ENCODE measurements around the gene NHERF1.

NHERF1 gene

DNA sequence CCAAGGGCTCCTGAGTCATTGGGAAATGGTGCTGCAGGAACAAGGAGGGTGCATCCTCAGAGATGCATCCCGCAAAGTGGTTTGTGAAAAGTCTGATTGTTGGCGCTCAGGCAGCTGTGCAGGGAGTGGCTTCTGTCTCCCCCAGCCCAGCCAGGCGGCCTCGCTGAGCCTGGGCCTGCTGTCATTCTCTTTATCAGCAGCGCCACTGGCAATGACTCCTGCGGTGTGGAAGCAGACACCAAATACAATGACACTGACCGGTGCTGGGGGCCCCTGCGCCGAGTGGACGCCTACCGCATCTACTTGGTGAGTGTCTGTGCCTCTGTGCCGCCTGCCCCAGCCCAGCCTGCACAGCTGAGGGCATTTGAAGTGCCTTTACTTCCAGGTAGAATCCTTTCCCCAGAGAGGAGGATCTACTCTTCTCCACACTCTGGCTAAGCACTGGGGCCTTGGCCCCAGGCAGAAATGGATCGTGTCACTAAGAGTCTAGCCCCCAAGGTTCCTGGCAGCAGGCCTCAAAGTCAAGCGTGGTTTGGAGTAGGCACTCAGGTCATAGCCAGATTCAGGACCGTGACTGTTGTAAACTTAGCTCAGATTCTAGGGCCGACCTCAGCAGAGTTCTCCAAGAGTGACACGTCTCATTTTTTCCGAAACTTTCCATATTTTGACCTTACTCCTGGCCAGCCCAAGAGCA, 47.0 kb downstream of the NHERF1 start (continued):
- TF ChIP-seq, protein P1, sequence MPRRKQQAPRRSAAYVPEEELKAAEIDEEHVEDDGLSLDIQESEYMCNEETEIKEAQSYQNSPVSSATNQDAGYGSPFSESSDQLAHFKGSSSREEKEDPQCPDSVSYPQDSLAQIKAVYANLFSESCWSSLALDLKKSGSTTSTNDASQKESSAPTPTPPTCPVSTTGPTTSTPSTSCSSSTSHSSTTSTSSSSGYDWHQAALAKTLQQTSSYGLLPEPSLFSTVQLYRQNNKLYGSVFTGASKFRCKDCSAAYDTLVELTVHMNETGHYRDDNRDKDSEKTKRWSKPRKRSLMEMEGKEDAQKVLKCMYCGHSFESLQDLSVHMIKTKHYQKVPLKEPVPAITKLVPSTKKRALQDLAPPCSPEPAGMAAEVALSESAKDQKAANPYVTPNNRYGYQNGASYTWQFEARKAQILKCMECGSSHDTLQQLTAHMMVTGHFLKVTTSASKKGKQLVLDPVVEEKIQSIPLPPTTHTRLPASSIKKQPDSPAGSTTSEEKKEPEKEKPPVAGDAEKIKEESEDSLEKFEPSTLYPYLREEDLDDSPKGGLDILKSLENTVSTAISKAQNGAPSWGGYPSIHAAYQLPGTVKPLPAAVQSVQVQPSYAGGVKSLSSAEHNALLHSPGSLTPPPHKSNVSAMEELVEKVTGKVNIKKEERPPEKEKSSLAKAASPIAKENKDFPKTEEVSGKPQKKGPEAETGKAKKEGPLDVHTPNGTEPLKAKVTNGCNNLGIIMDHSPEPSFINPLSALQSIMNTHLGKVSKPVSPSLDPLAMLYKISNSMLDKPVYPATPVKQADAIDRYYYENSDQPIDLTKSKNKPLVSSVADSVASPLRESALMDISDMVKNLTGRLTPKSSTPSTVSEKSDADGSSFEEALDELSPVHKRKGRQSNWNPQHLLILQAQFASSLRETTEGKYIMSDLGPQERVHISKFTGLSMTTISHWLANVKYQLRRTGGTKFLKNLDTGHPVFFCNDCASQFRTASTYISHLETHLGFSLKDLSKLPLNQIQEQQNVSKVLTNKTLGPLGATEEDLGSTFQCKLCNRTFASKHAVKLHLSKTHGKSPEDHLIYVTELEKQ (tag by site-specific recombination; IDR thresholded peaks at IDR 0.05; ENCODE audit: borderline replicate concordance), result no peak

DNA sequence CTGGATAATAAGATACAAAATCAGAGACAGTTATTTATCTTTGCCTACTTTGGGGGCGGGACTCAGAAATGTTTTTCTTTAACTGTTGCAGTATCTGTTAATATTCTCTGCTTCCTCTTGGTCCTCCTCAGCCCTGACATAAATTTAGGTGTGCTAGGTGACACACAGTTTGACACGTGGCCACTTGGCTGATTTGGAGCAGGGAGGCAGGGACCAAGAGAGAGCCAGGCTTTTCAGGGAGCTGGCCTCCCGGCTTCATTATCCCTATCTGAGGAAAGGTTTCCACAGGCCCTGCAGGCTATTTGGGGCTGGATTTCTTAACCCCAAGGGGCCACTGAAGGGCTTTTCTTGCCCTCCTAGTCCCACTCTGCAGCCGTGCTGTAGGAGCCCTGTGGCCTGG, 47.8 kb downstream of the NHERF1 start:
- no peaks in the 10 kb centered on the region for H3K9me3 ChIP-seq (ENCODE audit: control insufficient read depth, insufficient read depth, low read depth, low read length)
- CTCF ChIA-PET, result interaction anchor here (0.5 to 10.9 kb wide), 4 partner anchors 51 to 161 kb away, joined by 3 to 338 read pairs (median 4); partner anchors contain the start of gene GRIN2C
- peaks cover 0 to 88% of the 10 kb centered on the region in 2 experiments; a peak in 2 of 3 replicates for H3K36me3 ChIP-seq (ENCODE audit: control insufficient read depth in 2 of 2, insufficient read depth in 1 of 2, low read length in 2 of 2)
- no peaks in the 10 kb centered on the region for H3K4me1 ChIP-seq (ENCODE audit: control insufficient read depth, insufficient read depth, low read length)
- TF ChIP-seq SP2 (tag by site-specific recombination; IDR thresholded peaks at IDR 0.05) (no peak), ZNF791 (tag by site-specific recombination; IDR thresholded peaks at IDR 0.05) (no peak), ZEB2 (tag by site-specific recombination; IDR thresholded peaks at IDR 0.05) (no peak), ZNF114 (tag by site-specific recombination; IDR thresholded peaks at IDR 0.05) (no peak), ZNF433 (tag by site-specific recombination; IDR thresholded peaks at IDR 0.05; ENCODE audit: low read depth) (no peak), SETDB1 (IDR thresholded peaks at IDR 0.05; ENCODE audit: insufficient read length, low read length) (no peak), ZNF311 (tag by site-specific recombination; IDR thresholded peaks at IDR 0.05; ENCODE audit: borderline replicate concordance) (no peak)
- H3K27ac ChIP-seq (ENCODE audit: extremely low read depth, low read depth, low read length), result no peak overlapping the region
- POLR2A ChIA-PET, result no interaction called here
- no peak overlapping the region for H3K4me3 ChIP-seq (ENCODE audit: low read depth, low read length)

DNA sequence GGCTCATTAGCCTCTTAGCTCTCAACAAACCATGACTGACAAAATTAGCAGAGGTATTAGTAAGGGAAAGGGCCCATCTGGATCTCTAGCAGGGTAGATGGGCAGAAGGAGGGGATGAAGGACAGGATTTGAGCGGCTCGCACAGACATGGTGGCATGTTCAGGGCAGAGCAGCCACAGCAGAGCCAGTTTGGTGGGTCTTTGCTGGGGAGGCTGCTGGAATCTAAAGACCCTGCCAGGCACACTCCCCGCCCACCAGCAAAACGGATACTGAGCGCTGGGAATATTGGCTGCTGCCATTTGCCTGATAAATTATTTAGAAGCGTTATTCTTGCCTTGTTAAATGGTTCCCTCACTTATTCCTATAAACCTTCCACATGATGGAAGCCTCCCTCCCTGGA, 48.4 kb downstream of the NHERF1 start:
- ChIA-PET CTCF (interaction anchor here (10.9 kb wide), 1 partner anchor 64 kb away, joined by 338 read pairs; the partner anchor contains the start of gene GRIN2C), POLR2A (no interaction called here)
- Histone ChIP-seq H3K9me3 (ENCODE audit: control insufficient read depth, insufficient read depth, low read depth, low read length) (no peaks in the 10 kb centered on the region), H3K4me1 (ENCODE audit: control insufficient read depth, insufficient read depth, low read length) (no peaks in the 10 kb centered on the region), H3K4me3 (ENCODE audit: low read depth, low read length) (no peak overlapping the region), H3K36me3 (ENCODE audit: control insufficient read depth in 2 of 2, insufficient read depth in 1 of 2, low read length in 2 of 2) (peaks cover 0 to 95% of the 10 kb centered on the region in 2 experiments; a peak in 2 of 3 replicates), H3K27ac (ENCODE audit: extremely low read depth, low read depth, low read length) (no peak overlapping the region)
- TF ChIP-seq ZNF155 (tag by site-specific recombination; IDR thresholded peaks at IDR 0.05) (no peak), KLF10 (tag by site-specific recombination; IDR thresholded peaks at IDR 0.05) (no peak), ZFP37 (tag by site-specific recombination; IDR thresholded peaks at IDR 0.05) (no peak), ZNF341 (tag by site-specific recombination; IDR thresholded peaks at IDR 0.05; ENCODE audit: low read depth) (no peak), ZNF785 (tag by site-specific recombination; IDR thresholded peaks at IDR 0.05) (no peak), ZSCAN30 (tag by site-specific recombination; IDR thresholded peaks at IDR 0.05) (no peak), HOXC10 (CRISPR knock-in tag; IDR thresholded peaks at IDR 0.05) (no peak)
- TF ChIP-seq, protein P2, sequence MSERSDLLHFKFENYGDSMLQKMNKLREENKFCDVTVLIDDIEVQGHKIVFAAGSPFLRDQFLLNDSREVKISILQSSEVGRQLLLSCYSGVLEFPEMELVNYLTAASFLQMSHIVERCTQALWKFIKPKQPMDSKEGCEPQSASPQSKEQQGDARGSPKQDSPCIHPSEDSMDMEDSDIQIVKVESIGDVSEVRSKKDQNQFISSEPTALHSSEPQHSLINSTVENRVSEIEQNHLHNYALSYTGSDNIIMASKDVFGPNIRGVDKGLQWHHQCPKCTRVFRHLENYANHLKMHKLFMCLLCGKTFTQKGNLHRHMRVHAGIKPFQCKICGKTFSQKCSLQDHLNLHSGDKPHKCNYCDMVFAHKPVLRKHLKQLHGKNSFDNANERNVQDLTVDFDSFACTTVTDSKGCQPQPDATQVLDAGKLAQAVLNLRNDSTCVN (tag by site-specific recombination; optimal IDR thresholded peaks at IDR 0.05), result no peak
- TF ChIP-seq, protein P3, sequence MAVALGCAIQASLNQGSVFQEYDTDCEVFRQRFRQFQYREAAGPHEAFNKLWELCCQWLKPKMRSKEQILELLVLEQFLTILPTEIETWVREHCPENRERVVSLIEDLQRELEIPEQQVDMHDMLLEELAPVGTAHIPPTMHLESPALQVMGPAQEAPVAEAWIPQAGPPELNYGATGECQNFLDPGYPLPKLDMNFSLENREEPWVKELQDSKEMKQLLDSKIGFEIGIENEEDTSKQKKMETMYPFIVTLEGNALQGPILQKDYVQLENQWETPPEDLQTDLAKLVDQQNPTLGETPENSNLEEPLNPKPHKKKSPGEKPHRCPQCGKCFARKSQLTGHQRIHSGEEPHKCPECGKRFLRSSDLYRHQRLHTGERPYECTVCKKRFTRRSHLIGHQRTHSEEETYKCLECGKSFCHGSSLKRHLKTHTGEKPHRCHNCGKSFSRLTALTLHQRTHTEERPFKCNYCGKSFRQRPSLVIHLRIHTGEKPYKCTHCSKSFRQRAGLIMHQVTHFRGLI (tag by site-specific recombination; IDR thresholded peaks at IDR 0.05), result no peak
- TF ChIP-seq, protein P1 (tag by site-specific recombination; IDR thresholded peaks at IDR 0.05; ENCODE audit: borderline replicate concordance), result no peak
